ENCODE results near the gene CDH11. TPM values are rescaled to one million over a fixed set of nuclear protein-coding genes. Genes with fewer than 3 reads are reported as not detected.

CDH11 gene
- total RNA-seq, 1 experiment from 2014 or later = not detected

GRCh38 chr16:65125322-65125721 is 3.5 kb upstream of the CDH11 start:
- H3K9ac ChIP-seq (ENCODE audit: low read length) = no peak overlapping the region
- no peaks in the 10 kb centered on the region for H3K4me1 ChIP-seq (ENCODE audit: low read length)
- H2AFZ ChIP-seq (ENCODE audit: low read length) = no peak overlapping the region
- H3K9me2 ChIP-seq (replicated peaks; ENCODE audit: insufficient read depth, low read length) = no peaks in the 10 kb centered on the region
- H4K20me1 ChIP-seq (ENCODE audit: insufficient read depth, low read depth, low read length) = no peaks in the 10 kb centered on the region
- H3K27ac ChIP-seq (ENCODE audit: low read length) = no peak overlapping the region
- no peak overlapping the region for H3K4me2 ChIP-seq (ENCODE audit: low read depth, low read length, poor library complexity, severe bottlenecking)
- no peaks in the 10 kb centered on the region for H3K27me3 ChIP-seq (ENCODE audit: low read length)
- H3K4me3 ChIP-seq (ENCODE audit: low read length) = no peak overlapping the region
- no peaks in the 10 kb centered on the region for H3K9me3 ChIP-seq (ENCODE audit: low read length)
- H3K36me3 ChIP-seq (ENCODE audit: insufficient read depth, low read length) = no peaks in the 10 kb centered on the region
- no peaks in the 10 kb centered on the region for H3K79me2 ChIP-seq (ENCODE audit: low read length)
- no peak for DNase-seq

GRCh38 chr16:65124596-65124995 is 2.7 kb upstream of the CDH11 start:
- H3K27ac ChIP-seq (ENCODE audit: low read length) = no peak overlapping the region
- H3K9ac ChIP-seq (ENCODE audit: low read length) = no peak overlapping the region
- no peak overlapping the region for H3K4me2 ChIP-seq (ENCODE audit: low read depth, low read length, poor library complexity, severe bottlenecking)
- H4K20me1 ChIP-seq (ENCODE audit: insufficient read depth, low read depth, low read length) = no peaks in the 10 kb centered on the region
- no peaks in the 10 kb centered on the region for H3K79me2 ChIP-seq (ENCODE audit: low read length)
- H3K9me3 ChIP-seq (ENCODE audit: low read length) = no peaks in the 10 kb centered on the region
- no peak overlapping the region for H3K4me3 ChIP-seq (ENCODE audit: low read length)
- H3K9me2 ChIP-seq (replicated peaks; ENCODE audit: insufficient read depth, low read length) = no peaks in the 10 kb centered on the region
- H2AFZ ChIP-seq (ENCODE audit: low read length) = no peak overlapping the region
- H3K27me3 ChIP-seq (ENCODE audit: low read length) = no peaks in the 10 kb centered on the region
- no peaks in the 10 kb centered on the region for H3K36me3 ChIP-seq (ENCODE audit: insufficient read depth, low read length)
- no peak for DNase-seq
- no peaks in the 10 kb centered on the region for H3K4me1 ChIP-seq (ENCODE audit: low read length)

GRCh38 chr16:65124212-65124548 is 2.3 kb upstream of the CDH11 start:
- Histone ChIP-seq H3K9ac (ENCODE audit: low read length) (no peak overlapping the region), H3K9me3 (ENCODE audit: low read length) (no peaks in the 10 kb centered on the region), H3K36me3 (ENCODE audit: insufficient read depth, low read length) (no peaks in the 10 kb centered on the region), H3K4me2 (ENCODE audit: low read depth, low read length, poor library complexity, severe bottlenecking) (no peak overlapping the region), H3K9me2 (replicated peaks; ENCODE audit: insufficient read depth, low read length) (no peaks in the 10 kb centered on the region), H3K27me3 (ENCODE audit: low read length) (no peaks in the 10 kb centered on the region), H3K4me1 (ENCODE audit: low read length) (no peaks in the 10 kb centered on the region), H3K79me2 (ENCODE audit: low read length) (no peaks in the 10 kb centered on the region), H2AFZ (ENCODE audit: low read length) (no peak overlapping the region), H3K4me3 (ENCODE audit: low read length) (no peak overlapping the region), H4K20me1 (ENCODE audit: insufficient read depth, low read depth, low read length) (no peaks in the 10 kb centered on the region), H3K27ac (ENCODE audit: low read length) (no peak overlapping the region)
- DNase-seq = no peak

DNA sequence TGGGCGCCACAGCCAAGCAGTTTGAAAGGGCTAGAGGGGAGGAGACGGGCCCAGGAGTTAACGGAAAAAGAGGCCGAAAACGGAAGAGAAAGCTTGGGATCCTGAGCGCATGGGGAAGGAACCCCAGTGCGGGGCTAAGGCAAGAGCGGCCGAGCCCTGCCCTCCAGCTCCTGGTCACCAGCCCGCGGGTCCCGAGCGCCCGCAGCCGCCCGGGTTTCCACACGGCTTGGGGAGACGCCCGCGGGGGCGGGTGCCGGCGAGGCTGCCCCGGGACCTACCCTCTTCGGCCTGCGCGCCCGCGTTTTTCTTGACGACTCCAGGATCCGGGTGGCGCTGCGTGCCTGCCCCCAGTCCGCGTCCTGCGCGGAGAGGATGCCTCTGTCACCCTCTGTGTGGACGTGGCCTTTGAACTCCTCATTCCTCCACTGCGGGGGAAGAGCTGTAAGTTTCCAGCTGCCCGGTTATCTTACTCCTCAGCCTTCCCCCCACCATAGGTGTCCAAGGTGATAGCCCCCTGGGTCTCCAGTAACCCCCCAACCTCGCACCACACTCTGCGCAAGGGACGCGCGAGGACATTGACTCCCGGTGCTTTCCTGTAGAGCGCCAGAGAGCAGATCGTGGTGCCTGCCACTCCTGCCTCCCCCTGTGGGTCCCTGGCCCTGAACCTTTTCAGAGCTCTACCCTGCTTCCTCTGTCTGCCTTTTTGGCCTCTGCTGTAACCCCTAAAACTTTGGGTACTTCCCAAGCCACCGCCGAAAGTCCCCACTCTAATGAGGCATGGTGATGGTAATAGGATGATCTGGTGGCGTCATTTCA is 1.7 kb upstream of the CDH11 start:
- Histone ChIP-seq H3K27ac (ENCODE audit: low read length) (no peak overlapping the region), H3K79me2 (ENCODE audit: low read length) (no peaks in the 10 kb centered on the region), H3K27me3 (ENCODE audit: low read length) (no peaks in the 10 kb centered on the region), H3K9me2 (replicated peaks; ENCODE audit: insufficient read depth, low read length) (no peaks in the 10 kb centered on the region), H3K4me1 (ENCODE audit: low read length) (no peaks in the 10 kb centered on the region), H3K9me3 (ENCODE audit: low read length) (no peaks in the 10 kb centered on the region), H2AFZ (ENCODE audit: low read length) (no peak overlapping the region), H3K9ac (ENCODE audit: low read length) (no peak overlapping the region), H3K4me2 (ENCODE audit: low read depth, low read length, poor library complexity, severe bottlenecking) (no peak overlapping the region), H3K4me3 (ENCODE audit: low read length) (no peak overlapping the region), H4K20me1 (ENCODE audit: insufficient read depth, low read depth, low read length) (no peaks in the 10 kb centered on the region), H3K36me3 (ENCODE audit: insufficient read depth, low read length) (no peaks in the 10 kb centered on the region)
- no peak for DNase-seq

DNA sequence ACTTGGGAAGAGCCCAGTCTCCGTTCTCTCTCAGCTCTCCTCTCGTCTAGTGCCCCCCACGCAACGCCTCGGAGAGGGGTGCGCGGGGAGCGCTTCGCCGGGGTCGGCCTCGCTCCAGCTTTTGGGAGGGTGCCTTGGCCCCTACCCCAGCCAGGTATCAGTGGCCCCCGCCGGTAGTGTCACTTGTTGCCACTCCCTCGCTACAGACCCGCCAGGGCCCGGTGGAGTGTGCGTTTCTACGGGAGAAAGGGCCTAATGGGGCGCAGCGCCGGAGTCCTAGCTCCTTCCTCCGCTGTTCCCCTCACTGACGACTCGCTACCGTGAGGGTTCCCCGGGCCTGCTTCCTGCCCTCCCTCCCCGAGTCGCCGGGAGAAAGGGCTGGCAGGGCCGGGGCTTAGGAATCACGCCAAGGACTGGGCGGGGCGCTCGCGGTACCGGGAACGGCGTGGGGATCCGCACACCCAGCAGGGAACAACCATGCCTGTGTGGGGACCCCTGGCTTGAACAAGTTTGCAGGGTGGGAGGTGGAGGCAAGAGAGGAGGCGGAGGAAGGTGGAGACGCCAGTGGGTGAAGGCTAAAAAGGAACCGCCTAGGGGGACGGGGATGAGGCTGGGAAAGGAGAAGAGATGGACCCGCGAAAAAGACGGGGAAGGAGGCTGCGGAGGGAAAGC is 997 bp upstream of the CDH11 start:
- Histone ChIP-seq H3K27me3 (ENCODE audit: low read length) (no peaks in the 10 kb centered on the region), H3K79me2 (ENCODE audit: low read length) (no peaks in the 10 kb centered on the region), H3K4me2 (ENCODE audit: low read depth, low read length, poor library complexity, severe bottlenecking) (no peak overlapping the region), H3K4me1 (ENCODE audit: low read length) (peaks cover under 1% of the 10 kb centered on the region), H4K20me1 (ENCODE audit: insufficient read depth, low read depth, low read length) (no peaks in the 10 kb centered on the region), H3K9me3 (ENCODE audit: low read length) (no peaks in the 10 kb centered on the region), H3K36me3 (ENCODE audit: insufficient read depth, low read length) (no peaks in the 10 kb centered on the region), H3K9ac (ENCODE audit: low read length) (no peak overlapping the region), H3K4me3 (ENCODE audit: low read length) (no peak overlapping the region), H3K27ac (ENCODE audit: low read length) (no peak overlapping the region), H2AFZ (ENCODE audit: low read length) (no peak overlapping the region), H3K9me2 (replicated peaks; ENCODE audit: insufficient read depth, low read length) (no peaks in the 10 kb centered on the region)
- DNase-seq = no peak

GRCh38 chr16:65120831-65121721 is 787 bp downstream of the CDH11 start:
- no peaks in the 10 kb centered on the region for H3K9me2 ChIP-seq (replicated peaks; ENCODE audit: insufficient read depth, low read length)
- no peak overlapping the region for H3K4me2 ChIP-seq (ENCODE audit: low read depth, low read length, poor library complexity, severe bottlenecking)
- H2AFZ ChIP-seq (ENCODE audit: low read length) = no peak overlapping the region

DNA sequence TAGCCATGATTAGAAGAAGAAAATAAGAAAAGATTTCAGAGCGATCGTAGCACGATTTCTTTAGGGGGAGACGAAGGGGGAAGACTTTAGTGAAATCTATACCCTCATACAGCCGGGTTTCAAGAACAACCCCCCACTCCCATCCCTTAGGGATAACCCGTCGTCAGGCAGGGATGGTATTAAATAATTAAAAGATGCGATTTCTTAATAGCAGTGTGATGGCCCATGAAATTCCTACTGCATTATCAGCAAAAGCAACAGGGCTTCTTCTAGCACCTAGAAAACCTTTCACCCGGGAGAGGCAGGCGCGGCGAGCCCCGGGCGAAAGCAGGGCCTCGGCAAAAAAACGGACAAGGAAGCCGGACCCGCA is 1.4 kb downstream of the CDH11 start:
- H3K4me2 ChIP-seq (ENCODE audit: low read depth, low read length, poor library complexity, severe bottlenecking) = no peak overlapping the region
- H3K4me1 ChIP-seq (ENCODE audit: low read length) = peaks cover 5% of the 10 kb centered on the region
- H3K9ac ChIP-seq (ENCODE audit: low read length) = no peak overlapping the region
- no peak overlapping the region for H3K27ac ChIP-seq (ENCODE audit: low read length)
- H4K20me1 ChIP-seq (ENCODE audit: insufficient read depth, low read depth, low read length) = no peaks in the 10 kb centered on the region
- no peak overlapping the region for H3K4me3 ChIP-seq (ENCODE audit: low read length)
- H3K36me3 ChIP-seq (ENCODE audit: insufficient read depth, low read length) = no peaks in the 10 kb centered on the region
- no peak overlapping the region for H2AFZ ChIP-seq (ENCODE audit: low read length)
- no peaks in the 10 kb centered on the region for H3K79me2 ChIP-seq (ENCODE audit: low read length)
- H3K9me3 ChIP-seq (ENCODE audit: low read length) = no peaks in the 10 kb centered on the region
- no peaks in the 10 kb centered on the region for H3K27me3 ChIP-seq (ENCODE audit: low read length)
- DNase-seq = no peak
- no peaks in the 10 kb centered on the region for H3K9me2 ChIP-seq (replicated peaks; ENCODE audit: insufficient read depth, low read length)

More at GRCh38 chr16:65120831-65121721, 787 bp downstream of the CDH11 start:
- Histone ChIP-seq H3K9me3 (ENCODE audit: low read length) (no peaks in the 10 kb centered on the region), H3K27me3 (ENCODE audit: low read length) (no peaks in the 10 kb centered on the region), H3K36me3 (ENCODE audit: insufficient read depth, low read length) (no peaks in the 10 kb centered on the region), H3K4me1 (ENCODE audit: low read length) (peaks cover 5% of the 10 kb centered on the region), H3K4me3 (ENCODE audit: low read length) (no peak overlapping the region), H3K27ac (ENCODE audit: low read length) (no peak overlapping the region), H3K9ac (ENCODE audit: low read length) (no peak overlapping the region), H4K20me1 (ENCODE audit: insufficient read depth, low read depth, low read length) (no peaks in the 10 kb centered on the region), H3K79me2 (ENCODE audit: low read length) (no peaks in the 10 kb centered on the region)
- no peak for DNase-seq

DNA sequence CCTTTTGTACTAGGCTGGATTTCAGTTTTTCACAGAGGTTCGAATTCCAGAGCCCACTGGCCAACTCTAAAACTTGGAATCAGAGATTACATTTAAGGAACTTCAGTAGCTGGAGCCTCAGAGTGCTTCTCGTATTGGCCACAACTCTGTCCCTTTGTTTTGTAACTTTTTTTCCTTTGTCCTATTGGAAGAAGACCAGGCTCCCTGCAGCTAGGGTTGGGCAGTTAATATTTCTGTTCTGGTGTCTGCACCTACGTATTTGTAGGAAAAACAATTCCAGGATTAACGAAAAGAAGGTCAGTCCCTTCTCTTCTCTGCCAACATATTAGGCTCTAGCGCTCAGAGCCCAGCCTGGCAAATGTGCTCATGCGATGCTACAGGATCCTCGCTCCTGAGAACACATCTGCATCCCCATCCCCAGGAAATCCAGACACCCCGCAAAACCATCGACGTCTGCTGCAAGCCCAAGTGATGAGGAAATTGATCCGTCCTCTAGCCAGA is 1.9 kb downstream of the CDH11 start:
- H3K4me2 ChIP-seq (ENCODE audit: low read depth, low read length, poor library complexity, severe bottlenecking) = no peak overlapping the region
- H3K27ac ChIP-seq (ENCODE audit: low read length) = no peak overlapping the region
- H3K9ac ChIP-seq (ENCODE audit: low read length) = no peak overlapping the region
- H3K79me2 ChIP-seq (ENCODE audit: low read length) = no peaks in the 10 kb centered on the region
- DNase-seq = no peak
- no peak overlapping the region for H3K4me3 ChIP-seq (ENCODE audit: low read length)
- peaks cover 5% of the 10 kb centered on the region for H3K4me1 ChIP-seq (ENCODE audit: low read length)
- H2AFZ ChIP-seq (ENCODE audit: low read length) = no peak overlapping the region
- H4K20me1 ChIP-seq (ENCODE audit: insufficient read depth, low read depth, low read length) = no peaks in the 10 kb centered on the region
- H3K9me2 ChIP-seq (replicated peaks; ENCODE audit: insufficient read depth, low read length) = no peaks in the 10 kb centered on the region
- no peaks in the 10 kb centered on the region for H3K9me3 ChIP-seq (ENCODE audit: low read length)
- no peaks in the 10 kb centered on the region for H3K27me3 ChIP-seq (ENCODE audit: low read length)
- no peaks in the 10 kb centered on the region for H3K36me3 ChIP-seq (ENCODE audit: insufficient read depth, low read length)

All from Karpas-422 (cell line).